Spinal cord (tissue), 10 donors: ENCODE data around the gene EBLN1. TPM values are rescaled to one million over a fixed set of nuclear protein-coding genes. Genes with fewer than 3 reads are reported as not detected.

Source experiments
- DNase-seq, 6 donors: peaks; one replicate each; pipeline versions ENCODE4 v3.0.0 to v3.0.0-alpha.2; 2013 to 2015; ENCODE audit warnings: low spot score in 6 of 6, low read depth in 4 of 6
- H3K27ac ChIP-seq: one replicate; pipeline ENCODE4 v1.5.1; 2013; ENCODE audit warnings: low read depth, low read length, control low read depth
- H3K27me3 ChIP-seq: one replicate; pipeline ENCODE4 v1.6.1; 2013; ENCODE audit warnings: low read length; ENCODE audit not compliant: control insufficient read depth, insufficient read depth
- H3K36me3 ChIP-seq: one replicate; pipeline ENCODE4 v1.6.1; 2013; ENCODE audit warnings: low read length; ENCODE audit not compliant: control insufficient read depth, insufficient read depth
- H3K4me1 ChIP-seq: one replicate; pipeline ENCODE4 v1.6.1; 2013; ENCODE audit warnings: low read length; ENCODE audit not compliant: control insufficient read depth, insufficient read depth
- H3K4me3 ChIP-seq: one replicate; pipeline ENCODE4 v1.5.1; 2013; ENCODE audit warnings: low read depth, low read length, control low read depth
- H3K9me3 ChIP-seq: one replicate; pipeline ENCODE4 v1.6.1; 2013; ENCODE audit warnings: low read length; ENCODE audit not compliant: control insufficient read depth, insufficient read depth
- WGBS: methylation state at CpG from one replicate; pipeline ENCODE4 v1.1.5; 2013; ENCODE audit warnings: missing lambda C conversion rate; ENCODE audit not compliant: insufficient coverage; 5-methylcytosine and 5-hydroxymethylcytosine counted together
- polyA plus RNA-seq, 2 donors: library from polyadenylated mRNA; unstranded; fragments of 120-200 nt; gene quantifications; one replicate each; pipeline ENCODE4 v1.2.1, GENCODE V29; 2013; ENCODE audit not compliant: insufficient read length in 2 of 2
- total RNA-seq, 2 donors: library from RNA; depleted of rRNA in 1 of 2; stranded (reverse); fragments of 120-200 nt in 1 of 2; fragments of >200 nt in 1 of 2; gene quantifications; one replicate each; pipeline versions ENCODE4 v1.2.3 to v1.2.4, GENCODE V29; 2013 to 2014
- donor health status: healthy.

EBLN1 gene
- total and polyA plus RNA-seq, 4 donors: not detected

GRCh38 chr10:22193945-22194344, 23.9 kb downstream of the EBLN1 start:
- Histone ChIP-seq H3K36me3 (no peaks in the 10 kb centered on the region), H3K4me1 (no peaks in the 10 kb centered on the region), H3K4me3 (no peak overlapping the region), H3K27ac (no peak overlapping the region), H3K27me3 (no peaks in the 10 kb centered on the region), H3K9me3 (no peaks in the 10 kb centered on the region)
- no CpG with 5 or more reads among the region's 2 CpGs for WGBS
- no peak for DNase-seq

- Histone ChIP-seq H3K27ac (no peak overlapping the region), H3K4me1 (no peaks in the 10 kb centered on the region), H3K27me3 (no peaks in the 10 kb centered on the region), H3K36me3 (no peaks in the 10 kb centered on the region), H3K4me3 (no peak overlapping the region), H3K9me3 (peaks cover 4% of the 10 kb centered on the region)
- DNase-seq: no peak
- WGBS: 94% methylated on average over 4 of the region's 4 CpGs
These were observed 32.2 kb downstream of the EBLN1 start for GRCh38 chr10:22185586-22185985.

GRCh38 chr10:22183771-22184461, 33.9 kb downstream of the EBLN1 start:
- peak in 1 of 6 donors; percentile 28 for DNase-seq
- Histone ChIP-seq H3K4me1 (no peaks in the 10 kb centered on the region), H3K27ac (no peak overlapping the region), H3K36me3 (no peaks in the 10 kb centered on the region), H3K27me3 (no peaks in the 10 kb centered on the region), H3K9me3 (peaks cover 4% of the 10 kb centered on the region), H3K4me3 (no peak overlapping the region)
- WGBS: 100% methylated on average over 2 of the region's 5 CpGs

- H3K4me1 ChIP-seq: no peaks in the 10 kb centered on the region
- no CpG with 5 or more reads among the region's 2 CpGs for WGBS
These were observed 37.1 kb downstream of the EBLN1 start for GRCh38 chr10:22180724-22181123.

GRCh38 chr10:22174442-22174841, 43.4 kb downstream of the EBLN1 start:
- DNase-seq: no peak
- no peak overlapping the region for H3K4me3 ChIP-seq

More at GRCh38 chr10:22180724-22181123, 37.1 kb downstream of the EBLN1 start:
- Histone ChIP-seq H3K36me3 (no peaks in the 10 kb centered on the region), H3K27ac (no peak overlapping the region), H3K9me3 (peaks cover 4% of the 10 kb centered on the region), H3K4me3 (no peak overlapping the region), H3K27me3 (no peaks in the 10 kb centered on the region)
- no peak for DNase-seq

GRCh38 chr10:22171131-22171530, 46.7 kb downstream of the EBLN1 start:
- no peak overlapping the region for H3K4me3 ChIP-seq
- no peak overlapping the region for H3K27ac ChIP-seq
- H3K9me3 ChIP-seq: peaks cover 3% of the 10 kb centered on the region
- no peaks in the 10 kb centered on the region for H3K36me3 ChIP-seq
- no CpG with 5 or more reads among the region's 1 CpG for WGBS
- H3K4me1 ChIP-seq: no peaks in the 10 kb centered on the region
- H3K27me3 ChIP-seq: no peaks in the 10 kb centered on the region
- no peak for DNase-seq

More at GRCh38 chr10:22174442-22174841, 43.4 kb downstream of the EBLN1 start:
- Histone ChIP-seq H3K9me3 (peaks cover 3% of the 10 kb centered on the region), H3K36me3 (no peaks in the 10 kb centered on the region), H3K4me1 (no peaks in the 10 kb centered on the region), H3K27ac (no peak overlapping the region), H3K27me3 (no peaks in the 10 kb centered on the region)

- Histone ChIP-seq H3K9me3 (peaks cover 3% of the 10 kb centered on the region), H3K27ac (no peak overlapping the region), H3K36me3 (no peaks in the 10 kb centered on the region), H3K27me3 (no peaks in the 10 kb centered on the region), H3K4me3 (no peak overlapping the region), H3K4me1 (no peaks in the 10 kb centered on the region)
- DNase-seq: no peak
These were observed 47.2 kb downstream of the EBLN1 start for GRCh38 chr10:22170582-22170981.

- H3K4me3 ChIP-seq: no peak overlapping the region
- H3K27ac ChIP-seq: no peak overlapping the region
- no peaks in the 10 kb centered on the region for H3K27me3 ChIP-seq
- no peak for DNase-seq
- WGBS: 77% methylated on average over 2 of the region's 2 CpGs
- no peaks in the 10 kb centered on the region for H3K4me1 ChIP-seq
- H3K36me3 ChIP-seq: no peaks in the 10 kb centered on the region
- H3K9me3 ChIP-seq: peaks cover 2% of the 10 kb centered on the region
These were observed 57.8 kb downstream of the EBLN1 start for GRCh38 chr10:22159979-22160378.

GRCh38 chr10:22159180-22159579, 58.6 kb downstream of the EBLN1 start:
- Histone ChIP-seq H3K4me1 (no peaks in the 10 kb centered on the region), H3K4me3 (no peak overlapping the region), H3K36me3 (no peaks in the 10 kb centered on the region), H3K27ac (no peak overlapping the region), H3K27me3 (no peaks in the 10 kb centered on the region), H3K9me3 (peaks cover 2% of the 10 kb centered on the region)
- DNase-seq: no peak
- WGBS: no CpG with 5 or more reads among the region's 3 CpGs
